GM19397 (cell line): ENCODE measurements around the gene ANKRD52.
"Not testable (repeated sequence)": the region's sequence is repeated elsewhere in the genome, so short reads cannot be mapped to it uniquely, and the experiment has no call there.

Experiments used
- ATAC-seq: cut with Tn5 transposase; IDR thresholded peaks from one replicate; pipeline ENCODE4 v1.9.1; 2021; ENCODE audit warnings: mild to moderate bottlenecking, moderate library complexity; ENCODE audit not compliant: unreplicated experiment

Gene ANKRD52

DNA sequence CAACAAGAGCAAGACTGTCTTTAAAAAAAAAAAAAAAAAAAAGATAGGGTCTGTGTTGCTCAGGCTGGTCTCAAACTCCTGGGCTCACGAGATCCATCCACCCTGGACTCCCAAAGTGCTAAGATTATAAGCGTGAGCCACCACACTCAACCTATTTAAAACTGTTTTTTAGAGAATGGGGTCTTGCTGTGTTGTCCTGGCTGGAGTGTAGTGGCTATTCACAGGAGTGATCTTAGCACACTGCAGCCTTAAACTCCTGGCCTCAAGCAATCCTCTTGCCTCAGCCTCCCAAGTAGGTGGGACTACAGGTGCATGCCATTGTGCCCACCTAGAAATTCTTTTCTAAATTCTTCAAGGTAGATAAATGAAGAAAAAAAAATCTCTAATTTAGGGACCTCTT is 16.1 kb upstream of the ANKRD52 start:
- ATAC-seq: no peak

DNA sequence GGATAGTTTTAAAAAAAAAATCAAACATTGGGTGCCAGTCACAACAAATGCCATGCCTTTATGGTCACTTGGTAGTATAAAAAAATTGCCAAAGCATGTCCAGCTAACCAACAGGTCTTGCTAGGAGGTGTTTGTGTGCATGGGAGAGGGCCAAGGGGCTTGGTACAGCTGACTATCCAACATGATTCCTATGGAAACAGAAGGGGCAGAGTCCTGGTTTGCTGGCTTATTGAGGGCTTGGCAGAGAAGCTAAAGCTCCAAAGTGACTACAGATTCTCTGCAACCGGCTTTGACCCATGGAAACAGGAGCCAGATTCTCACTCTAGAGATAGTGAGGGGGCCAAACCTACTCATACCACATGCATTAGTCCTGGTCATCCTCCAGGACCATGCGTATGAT is 14.3 kb upstream of the ANKRD52 start:
- not testable (repeated sequence) for ATAC-seq

DNA sequence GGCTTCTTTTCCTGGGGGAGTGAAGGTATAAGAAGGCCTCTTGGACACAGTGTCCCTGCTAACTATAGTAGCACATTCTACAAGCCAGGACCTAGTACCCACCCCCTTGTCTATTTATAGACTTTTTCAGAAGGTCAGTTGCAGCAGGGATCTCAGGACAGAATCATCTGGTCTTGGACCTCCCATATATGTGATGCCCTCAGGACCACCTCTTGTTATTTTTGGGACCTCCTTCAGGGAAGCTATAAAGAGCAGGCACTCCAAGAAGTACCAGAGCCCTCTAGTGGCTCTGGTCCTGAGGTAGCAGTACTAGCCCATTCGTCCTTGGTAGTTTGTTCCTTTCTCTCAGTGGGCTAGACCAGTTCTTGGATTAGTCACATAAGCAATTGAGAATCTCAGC is 12.8 kb upstream of the ANKRD52 start:
- no peak for ATAC-seq

DNA sequence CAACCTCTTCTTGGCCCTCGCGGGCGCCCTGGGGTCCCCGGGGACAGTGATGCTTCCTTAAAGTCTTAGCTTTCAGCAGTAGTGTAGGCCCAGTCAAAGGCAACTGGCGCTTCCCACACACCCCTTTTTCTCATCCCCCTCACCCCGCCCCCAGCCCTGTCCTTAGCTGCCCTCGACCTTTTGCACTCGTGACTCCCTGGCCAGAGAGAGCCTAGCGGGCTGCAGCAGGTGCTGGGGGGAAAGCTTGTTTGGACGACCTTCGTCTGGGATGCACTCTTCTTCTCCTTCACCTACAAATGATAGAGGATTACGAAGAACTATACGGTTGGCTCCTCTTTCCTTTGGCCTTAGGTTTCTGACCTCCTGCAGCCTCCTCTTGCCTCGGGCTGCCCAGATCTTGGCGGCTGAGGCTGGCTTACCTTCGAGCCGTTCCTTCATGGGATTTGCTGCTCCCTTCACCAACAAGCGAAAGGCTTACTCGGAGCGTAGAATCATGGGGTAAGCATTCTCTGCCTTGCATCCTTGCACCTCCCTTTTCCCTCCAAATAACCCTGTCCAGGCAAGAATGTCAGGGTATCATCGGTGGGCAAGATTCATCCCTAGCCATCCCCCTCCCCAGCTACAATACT is 9.4 kb upstream of the ANKRD52 start:
- ATAC-seq: no peak

DNA sequence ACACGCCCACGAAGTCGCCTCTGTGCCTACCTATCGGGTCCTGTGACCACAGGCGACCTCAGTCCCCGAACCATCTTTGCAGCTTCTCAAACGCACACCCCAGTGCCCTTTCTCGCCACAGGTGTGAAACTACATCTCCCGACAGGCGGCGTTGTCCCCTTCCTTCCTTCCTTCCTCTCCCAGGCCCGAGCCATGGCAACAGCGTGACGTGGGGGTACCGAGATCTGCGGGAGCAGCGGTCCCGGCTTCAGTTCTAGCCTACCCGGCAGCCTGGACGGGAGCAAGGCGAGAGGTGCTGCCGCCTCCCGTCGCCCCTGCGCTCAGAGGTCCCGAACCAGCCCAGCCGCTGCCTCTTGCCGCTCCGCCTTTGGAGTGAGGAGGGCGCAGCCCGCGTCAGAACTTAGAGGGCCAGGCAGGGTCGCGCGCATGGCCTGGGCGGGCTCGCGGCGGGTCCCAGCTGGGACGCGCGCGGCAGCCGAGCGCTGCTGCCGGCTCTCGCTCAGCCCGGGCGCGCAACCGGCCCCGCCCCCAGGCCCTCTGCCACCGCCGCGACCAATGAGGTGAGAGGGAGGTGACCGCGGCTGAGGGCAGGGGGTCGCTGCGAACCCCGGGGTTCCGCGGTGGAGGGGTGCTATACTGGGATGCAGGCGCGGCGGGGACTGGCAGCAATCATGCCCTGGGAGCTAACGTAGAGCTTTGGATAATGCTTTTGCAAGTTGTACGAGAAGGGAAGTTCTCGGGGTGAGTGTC is 8.7 kb upstream of the ANKRD52 start, which contains the start of gene COQ10A:
Gene COQ10A, plus strand, starts transcription at position 250 of the 750 bp plus-strand sequence. Its CDS starts 177 bp downstream, at position 427.
- ATAC-seq: peak; percentile 89

DNA sequence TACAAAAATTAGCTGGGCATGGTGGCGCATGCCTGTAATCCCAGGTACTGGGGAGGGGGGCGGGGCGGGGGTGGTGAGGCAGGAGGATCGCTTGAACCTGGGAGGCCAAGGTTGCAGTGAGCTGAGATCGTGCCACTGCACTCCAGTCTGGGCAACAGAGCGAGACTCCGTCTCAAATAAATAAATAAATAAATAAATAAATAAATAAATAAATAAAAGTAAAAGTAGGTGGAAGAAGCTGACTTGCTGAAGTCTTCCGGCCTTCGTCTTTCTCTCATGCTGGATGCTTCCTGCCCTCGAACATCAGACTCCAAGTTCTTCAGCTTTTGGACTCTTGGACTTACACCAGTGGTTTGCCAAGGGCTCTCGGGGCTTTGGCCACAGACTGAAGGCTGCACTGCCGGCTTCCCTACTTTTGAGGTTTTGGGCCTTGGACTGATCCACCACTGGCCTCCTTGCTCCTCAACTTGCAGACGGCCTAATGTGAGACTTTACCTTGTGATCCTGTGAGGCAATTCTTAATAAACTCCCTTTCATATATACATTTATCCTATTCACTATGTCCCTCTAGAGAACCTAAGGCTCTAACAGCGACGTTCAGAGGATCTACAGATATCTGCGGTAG is 8.0 kb upstream of the ANKRD52 start:
- ATAC-seq: not testable (repeated sequence)

DNA sequence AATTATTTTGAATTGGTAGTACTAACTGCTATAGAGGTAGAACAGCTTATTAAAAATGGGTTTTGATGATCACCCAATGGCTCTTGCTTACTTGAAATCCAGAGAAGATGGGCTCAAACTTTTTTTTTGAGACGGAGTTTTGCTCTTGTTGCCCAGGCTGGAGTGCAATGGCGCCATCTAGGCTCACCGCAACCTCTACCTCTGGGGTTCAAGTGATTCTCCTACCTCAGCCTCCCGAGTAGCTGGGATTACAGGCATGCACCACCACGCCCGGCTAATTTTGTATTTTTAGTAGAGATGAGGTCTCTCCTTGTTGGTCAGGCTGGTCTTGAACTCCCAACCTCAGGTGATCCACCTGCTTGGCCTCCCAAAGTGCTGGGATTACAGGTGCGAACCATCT is 4.8 kb upstream of the ANKRD52 start:
- ATAC-seq: not testable (repeated sequence)

DNA sequence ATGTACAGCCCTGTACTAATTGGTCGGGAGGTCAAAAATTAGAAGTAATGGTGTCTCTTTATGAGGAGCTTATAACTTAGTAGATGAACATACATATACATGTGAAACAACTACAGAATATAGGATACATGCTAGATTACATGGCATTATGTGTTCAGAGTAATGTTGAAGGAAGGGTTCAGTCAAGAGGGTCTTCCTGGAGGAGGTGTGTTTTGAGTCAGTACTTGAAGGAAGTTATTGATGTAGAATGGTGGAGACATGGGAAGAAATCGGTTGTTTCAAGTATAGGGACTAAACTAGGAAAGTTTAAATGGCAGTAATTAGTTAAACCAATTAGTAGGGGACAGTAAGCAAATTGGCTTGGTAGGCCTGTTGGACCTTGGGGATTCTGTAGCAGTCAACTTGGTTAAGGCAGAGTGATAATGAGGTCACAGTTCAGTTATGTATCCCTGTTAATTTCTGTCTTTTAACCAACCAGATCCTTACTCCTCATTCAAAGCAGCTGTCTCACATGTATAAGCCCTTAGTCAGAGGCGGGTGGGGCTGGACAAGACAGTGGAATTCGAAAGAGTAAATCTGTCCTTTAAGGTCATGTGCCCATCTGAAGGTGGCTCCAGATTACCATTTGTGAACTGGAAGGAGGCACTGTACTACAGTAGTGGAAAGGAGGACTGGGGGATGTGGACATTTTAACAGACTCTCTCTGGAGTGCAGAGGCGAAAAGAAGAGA is 3.5 kb upstream of the ANKRD52 start:
- ATAC-seq: no peak

DNA sequence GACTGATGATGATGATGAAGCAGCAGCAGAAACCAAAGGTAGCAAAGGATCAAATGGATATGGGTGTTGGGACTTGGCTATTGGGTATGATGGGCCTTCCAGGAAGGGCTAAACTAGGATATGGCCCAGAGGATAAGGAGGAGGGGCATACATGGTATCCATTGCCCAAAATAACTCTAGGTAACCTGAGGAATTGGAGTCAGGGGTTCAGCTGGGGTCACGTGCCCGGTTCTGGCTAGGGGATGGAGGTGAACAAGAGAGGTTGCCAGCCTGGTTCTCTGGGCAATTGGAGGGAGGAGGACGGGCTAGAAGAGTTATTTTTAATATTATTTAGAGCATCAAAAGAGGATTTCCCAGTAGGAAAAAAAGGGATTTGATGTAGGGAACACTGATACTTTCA is 2.7 kb upstream of the ANKRD52 start:
- no peak for ATAC-seq

DNA sequence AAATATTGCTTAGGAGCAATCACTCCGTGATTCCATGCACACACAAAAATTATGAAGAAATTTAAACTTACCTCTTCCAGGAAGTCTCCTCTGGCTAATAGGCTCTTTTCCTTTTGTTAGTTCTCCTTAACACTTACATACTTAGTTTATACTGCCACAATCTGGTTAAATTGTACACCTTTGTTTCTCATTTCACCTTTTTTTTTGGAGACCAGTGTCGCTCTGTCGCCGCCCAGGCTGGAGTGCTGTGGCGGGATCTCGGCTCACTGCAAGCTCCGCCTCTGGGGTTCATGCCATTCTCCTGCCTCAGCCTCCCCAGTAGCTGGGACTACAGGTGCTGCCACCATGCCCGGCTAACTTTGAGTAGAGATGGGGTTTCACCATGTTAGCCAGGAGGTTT is 2.2 kb upstream of the ANKRD52 start:
- no peak for ATAC-seq

DNA sequence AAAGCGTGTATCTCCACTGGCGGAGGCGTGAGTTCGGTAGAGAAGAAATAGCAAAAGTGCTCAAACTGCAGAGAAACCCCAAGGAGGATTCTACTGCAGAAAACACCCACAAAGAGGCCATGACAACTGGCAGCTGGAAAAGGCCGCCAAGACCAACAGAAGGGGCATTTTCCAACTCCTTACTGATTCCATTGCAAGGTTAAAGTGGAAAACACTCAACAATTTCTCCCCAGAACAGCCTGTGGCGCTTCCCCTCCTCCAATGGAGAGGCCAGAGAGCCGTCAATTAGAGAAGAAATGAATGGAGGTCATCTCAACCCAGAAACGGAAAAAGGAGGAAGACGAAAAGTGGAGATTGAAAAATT is 618 bp upstream of the ANKRD52 start:
- ATAC-seq: no peak

DNA sequence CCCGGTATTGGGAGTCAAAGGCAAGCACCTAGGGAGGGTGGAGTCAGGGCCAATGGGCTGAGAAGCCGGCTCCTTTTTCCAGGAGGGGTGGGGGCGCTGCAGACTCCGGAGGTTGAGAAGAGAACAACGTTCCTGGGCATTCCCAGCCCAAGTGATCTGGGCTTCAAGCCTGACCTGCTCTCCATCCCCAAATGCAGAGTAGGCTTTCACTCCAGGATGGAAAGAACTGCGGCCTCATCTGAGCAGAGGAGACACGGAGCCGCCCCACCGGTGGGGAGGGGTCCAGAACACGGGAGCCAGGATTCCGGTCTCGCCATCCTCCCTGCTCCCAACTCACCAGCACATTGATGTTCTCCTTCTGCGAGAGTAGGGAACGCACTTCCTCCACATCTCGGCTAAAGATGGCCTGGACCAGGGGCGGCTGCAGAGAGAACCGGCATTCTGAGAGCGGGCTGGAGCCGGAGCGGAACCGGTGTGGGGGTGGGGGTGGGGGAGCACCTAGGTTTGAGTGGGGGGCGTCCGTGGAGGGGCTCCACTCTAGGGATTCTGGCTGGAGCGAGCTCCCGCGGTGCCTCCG is 605 bp downstream of the ANKRD52 start:
- peak; percentile 17 for ATAC-seq

DNA sequence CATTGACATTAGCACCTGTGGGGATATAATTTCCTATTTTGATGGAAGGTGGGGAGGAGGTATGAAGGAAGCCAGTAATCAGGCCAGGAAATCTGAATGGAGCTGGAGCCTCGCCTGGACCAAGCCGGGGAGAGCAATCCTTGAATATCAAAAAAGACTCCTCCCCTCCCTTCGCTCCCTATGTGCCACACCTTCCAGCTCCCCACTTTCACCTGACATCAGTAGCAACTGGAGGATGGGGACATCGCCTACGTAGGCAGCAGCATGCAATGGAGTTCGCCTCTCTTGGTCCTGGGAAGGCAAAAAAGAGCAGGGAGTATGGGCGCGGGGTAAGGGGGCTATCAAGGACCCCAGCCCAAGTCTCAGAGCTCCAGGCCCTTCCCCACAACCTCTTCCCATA is 1.1 kb downstream of the ANKRD52 start:
- no peak for ATAC-seq

DNA sequence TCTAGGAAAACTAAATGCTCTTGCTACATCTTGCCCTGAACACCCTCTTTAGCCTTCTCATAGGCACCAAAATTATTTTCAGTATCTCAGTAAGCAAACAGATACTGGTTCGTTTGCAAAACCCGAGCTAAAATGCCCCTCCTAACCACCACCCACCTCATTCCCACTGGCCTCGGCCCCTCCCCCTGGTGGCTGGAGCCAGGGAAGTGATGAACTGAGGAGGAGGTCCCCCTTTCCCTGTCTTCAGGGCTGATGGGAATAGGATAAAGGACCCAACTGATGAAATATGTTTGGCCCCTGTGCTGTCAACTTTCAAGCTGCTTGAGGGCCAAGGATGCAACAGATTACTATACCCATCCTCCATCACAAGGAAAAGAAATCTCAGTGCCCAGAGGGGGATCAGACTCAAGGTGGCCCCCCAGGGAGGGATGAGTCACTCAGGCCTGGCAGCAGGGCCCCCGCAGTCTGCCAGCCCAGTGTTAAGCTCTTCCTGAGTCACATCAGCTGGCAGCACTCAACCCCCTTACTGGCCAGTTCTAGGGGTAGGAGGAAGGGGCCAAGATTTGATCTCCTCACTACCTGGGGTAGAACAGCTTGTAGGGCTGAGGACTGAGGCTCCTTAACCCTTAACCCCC is 1.7 kb downstream of the ANKRD52 start:
- no peak for ATAC-seq

DNA sequence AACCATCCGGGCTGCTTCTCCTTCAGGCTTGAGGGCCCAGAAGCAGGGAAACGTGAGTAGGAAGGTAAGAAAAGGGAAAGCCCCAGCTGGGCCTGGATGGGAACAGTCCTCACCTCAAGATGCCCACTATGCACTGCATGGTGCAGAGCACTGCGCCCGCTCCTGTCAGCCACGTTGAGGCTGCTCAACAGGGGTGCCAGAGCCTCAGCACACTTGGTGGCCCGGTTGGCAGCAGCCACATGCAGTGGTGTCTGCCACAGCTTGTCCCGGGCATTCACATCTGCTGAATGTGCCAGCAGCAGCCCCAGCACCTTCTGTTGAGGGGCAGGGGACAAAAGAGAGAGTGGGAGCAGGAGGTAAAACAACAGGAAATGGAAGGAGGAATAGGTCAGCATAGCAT is 2.5 kb downstream of the ANKRD52 start:
- ATAC-seq: no peak

DNA sequence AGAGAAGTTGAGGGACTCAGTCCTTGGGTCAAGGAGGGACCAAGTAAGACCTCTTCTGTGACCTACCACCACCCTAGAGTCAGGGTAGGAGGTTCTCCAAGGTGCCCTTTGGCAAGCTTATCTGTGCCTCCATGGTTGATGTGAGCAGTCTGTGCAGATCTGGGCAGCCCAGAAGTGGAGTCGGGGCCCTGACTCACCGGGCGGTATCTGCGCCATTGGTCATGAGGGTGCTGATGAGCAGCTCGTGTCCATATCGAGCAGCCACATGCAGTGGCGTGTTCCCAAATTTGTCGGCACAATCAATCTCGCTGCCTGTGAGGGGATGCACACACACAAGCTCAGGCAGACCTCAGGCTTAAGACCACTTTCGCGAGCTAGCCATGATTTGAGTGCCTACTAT is 5.1 kb downstream of the ANKRD52 start:
- ATAC-seq: no peak

DNA sequence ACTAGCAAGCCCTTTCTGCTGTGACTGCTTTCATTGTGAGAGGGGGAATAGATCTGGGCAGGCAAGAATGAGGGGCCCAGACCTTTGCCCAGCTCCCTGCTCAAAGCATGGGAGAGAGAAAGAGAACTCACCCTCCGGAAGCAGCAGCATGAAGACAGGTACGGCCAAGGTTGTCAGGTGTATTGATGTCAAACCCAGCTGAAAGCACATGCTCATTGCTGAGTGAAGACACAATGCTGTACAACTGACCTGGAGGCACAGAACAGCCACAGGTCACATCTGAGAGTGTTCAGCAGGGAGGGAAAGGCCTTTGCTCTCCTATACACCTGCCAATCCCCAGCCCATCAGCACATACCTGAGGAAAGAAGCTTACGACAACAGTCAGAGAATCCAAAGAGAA is 5.5 kb downstream of the ANKRD52 start:
- no peak for ATAC-seq

DNA sequence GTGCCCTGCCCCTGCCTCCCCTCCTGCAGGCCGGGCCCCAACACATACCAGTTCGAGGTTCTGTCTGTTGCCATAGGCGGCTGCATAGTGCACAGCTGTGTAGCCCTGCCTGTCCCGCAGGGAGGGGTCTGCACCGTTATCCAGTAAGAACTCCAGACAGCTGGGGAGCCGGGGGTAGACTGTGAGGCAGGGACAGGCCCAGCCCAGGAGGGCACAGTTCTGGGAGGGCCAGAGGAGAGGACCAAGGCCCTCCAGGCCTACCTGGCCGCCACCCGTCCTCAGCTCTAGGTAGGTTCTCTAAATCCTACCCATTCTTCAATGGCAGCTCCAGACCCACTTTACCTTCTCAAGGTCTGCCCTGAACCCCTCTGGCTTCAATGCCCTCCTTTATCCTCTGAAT is 9.5 kb downstream of the ANKRD52 start:
- ATAC-seq: no peak

DNA sequence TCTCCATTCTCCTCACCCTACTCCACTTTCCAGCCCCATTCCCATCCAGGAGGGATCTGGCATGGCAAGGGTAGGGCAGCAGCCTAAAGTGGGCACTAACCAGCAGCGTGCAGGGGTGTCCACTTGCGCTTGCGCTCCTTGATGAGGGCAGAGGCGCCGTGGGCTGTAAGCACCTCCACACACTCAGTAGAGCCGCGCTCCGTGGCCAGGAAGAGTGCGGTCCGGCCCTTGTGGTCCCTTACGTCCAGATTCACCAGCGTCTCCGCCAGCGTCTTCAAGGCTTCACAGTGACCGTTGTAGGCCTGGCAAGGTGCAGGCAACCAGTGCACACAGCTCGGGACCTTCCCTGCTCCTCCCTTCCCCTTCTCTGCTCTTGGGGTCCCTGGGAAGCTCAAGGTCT is 10.3 kb downstream of the ANKRD52 start:
- no peak for ATAC-seq

DNA sequence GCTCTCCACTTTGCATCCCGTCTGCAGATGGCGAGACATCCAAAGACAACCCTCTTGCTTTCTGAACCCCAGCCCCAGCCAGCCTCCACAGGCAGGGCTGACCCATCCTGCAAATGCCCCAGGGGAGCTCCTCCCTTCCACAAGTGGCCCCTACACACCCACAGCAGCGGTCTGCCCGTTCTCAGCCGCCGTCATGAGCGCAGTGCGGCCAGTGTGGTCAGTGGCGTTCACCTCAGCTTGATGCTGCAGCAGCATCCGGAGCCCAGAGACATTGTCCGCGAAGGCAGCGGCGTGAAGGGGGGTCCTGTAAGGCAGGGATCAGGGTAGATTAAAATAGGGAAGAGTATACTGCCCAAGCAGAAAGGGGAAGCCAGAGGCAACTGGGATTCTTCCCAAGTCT is 13.7 kb downstream of the ANKRD52 start:
- ATAC-seq: no peak

DNA sequence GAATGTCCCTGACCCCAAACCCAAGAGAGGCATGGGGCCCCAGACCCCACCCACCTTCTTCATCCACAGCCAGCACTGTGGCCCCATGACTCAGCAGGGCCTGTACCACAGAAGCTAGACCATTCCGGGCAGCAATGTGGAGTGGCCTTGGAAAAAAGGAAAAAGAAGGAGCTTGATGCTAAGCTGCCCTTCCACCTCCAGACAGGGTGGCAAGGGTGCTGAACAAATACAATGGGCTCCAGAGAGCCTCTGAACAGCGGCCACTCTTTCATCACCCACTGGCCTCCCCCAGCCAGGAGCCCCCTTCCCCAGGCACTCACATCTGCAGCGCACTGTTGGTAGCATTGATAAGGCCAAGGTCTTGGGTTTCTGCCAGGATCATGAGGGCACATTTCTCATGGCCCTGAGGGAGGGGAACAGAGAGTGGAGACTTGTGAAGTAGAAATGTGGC is 14.4 kb downstream of the ANKRD52 start:
- ATAC-seq: no peak
